Liver (tissue), 9 donors: ENCODE results near the gene TSSC4. TPM values are rescaled to one million over a fixed set of nuclear protein-coding genes. Genes with fewer than 3 reads are reported as not detected.

Experiments
- DNase-seq: peaks from one replicate; pipeline ENCODE4 v3.0.0-alpha.2; 2017; ENCODE audit warnings: low spot score
- H3K27ac ChIP-seq, 2 donors: one replicate each; pipeline ENCODE4 v1.7.0; 2013; ENCODE audit warnings: inconsistent platforms in 2 of 2, low read length in 2 of 2, control low read depth in 1 of 2, low read depth in 1 of 2, mild to moderate bottlenecking in 1 of 2
- H3K27me3 ChIP-seq, 4 donors: one replicate each; pipeline versions ENCODE4 v1.6.1 to v1.7.0; 2013; ENCODE audit warnings: low read length in 3 of 4, inconsistent platforms in 1 of 4, mild to moderate bottlenecking in 1 of 4, moderate library complexity in 1 of 4; ENCODE audit not compliant: control insufficient read depth in 4 of 4, insufficient read depth in 4 of 4
- H3K36me3 ChIP-seq, 4 donors: one replicate each; pipeline versions ENCODE4 v1.6.1 to v1.7.0; 2013; ENCODE audit warnings: low read length in 3 of 4, mild to moderate bottlenecking in 3 of 4, low read depth in 1 of 4, moderate library complexity in 1 of 4; ENCODE audit not compliant: control insufficient read depth in 4 of 4, insufficient read depth in 3 of 4
- H3K4me1 ChIP-seq, 4 donors: one replicate each; pipeline versions ENCODE4 v1.6.1 to v1.7.0; 2013; ENCODE audit warnings: low read length in 3 of 4, mild to moderate bottlenecking in 3 of 4, moderate library complexity in 1 of 4; ENCODE audit not compliant: control insufficient read depth in 4 of 4, insufficient read depth in 4 of 4
- H3K4me3 ChIP-seq, 3 donors: one replicate each; pipeline versions ENCODE4 v1.6.1 to v1.7.0; 2013; ENCODE audit warnings: low read length in 3 of 3, control low read depth in 1 of 3, low read depth in 1 of 3, mild to moderate bottlenecking in 1 of 3
- H3K9ac ChIP-seq, 2 donors: one replicate each; pipeline ENCODE4 v1.7.0; 2013; ENCODE audit warnings: low read length in 2 of 2, mild to moderate bottlenecking in 2 of 2, moderate library complexity in 2 of 2, control low read depth in 1 of 2, low read depth in 1 of 2
- H3K9me3 ChIP-seq, 4 donors: one replicate each; pipeline versions ENCODE4 v1.6.1 to v1.7.0; 2013; ENCODE audit warnings: low read length in 3 of 4; ENCODE audit not compliant: control insufficient read depth in 4 of 4
- ATF3 ChIP-seq: IDR thresholded peaks from 2 replicates; pipeline ENCODE4 v1.6.1; 2016; ENCODE audit warnings: antibody characterized with exemption
- EGR1 ChIP-seq, 2 donors: IDR thresholded peaks; 2 replicates each; pipeline ENCODE4 v1.6.1; 2016 to 2018; ENCODE audit warnings: antibody characterized with exemption in 2 of 2, low read depth in 2 of 2
- FOXA1 ChIP-seq: IDR thresholded peaks from 2 replicates; pipeline ENCODE4 v1.6.1; 2016; ENCODE audit warnings: antibody characterized with exemption
- FOXA2 ChIP-seq: IDR thresholded peaks from 2 replicates; pipeline ENCODE4 v1.6.1; 2016; ENCODE audit warnings: antibody characterized with exemption
- GABPA ChIP-seq, 2 donors: IDR thresholded peaks in 1 of 2; conservative IDR thresholded peaks in 1 of 2; 2 replicates each; pipeline ENCODE4 v1.6.1; 2016; ENCODE audit warnings: antibody characterized with exemption in 2 of 2, mild to moderate bottlenecking in 1 of 2, moderate library complexity in 1 of 2
- HNF4A ChIP-seq, 2 donors: conservative IDR thresholded peaks; 2 replicates each; pipeline ENCODE4 v1.6.1; 2016; ENCODE audit warnings: antibody characterized with exemption in 2 of 2, mild to moderate bottlenecking in 2 of 2
- HNF4G ChIP-seq: IDR thresholded peaks from 2 replicates; pipeline ENCODE4 v1.6.1; 2016; ENCODE audit warnings: antibody characterized with exemption
- JUND ChIP-seq, 2 donors: IDR thresholded peaks; 2 replicates each; pipeline ENCODE4 v1.6.1; 2016; ENCODE audit warnings: antibody characterized with exemption in 2 of 2
- NR2F2 ChIP-seq: IDR thresholded peaks from 2 replicates; pipeline ENCODE4 v1.6.1; 2016; ENCODE audit warnings: antibody characterized with exemption
- RAD21 ChIP-seq, 2 donors: IDR thresholded peaks; 2 replicates each; pipeline ENCODE4 v1.6.1; 2016; ENCODE audit warnings: antibody characterized with exemption in 2 of 2, mild to moderate bottlenecking in 2 of 2
- RXRA ChIP-seq, 2 donors: IDR thresholded peaks; 2 replicates each; pipeline ENCODE4 v1.6.1; 2017 to 2018; ENCODE audit warnings: antibody characterized with exemption in 2 of 2, mild to moderate bottlenecking in 1 of 2
- SP1 ChIP-seq: IDR thresholded peaks from 2 replicates; pipeline ENCODE4 v1.6.1; 2018; ENCODE audit warnings: antibody characterized with exemption, mild to moderate bottlenecking
- YY1 ChIP-seq: IDR thresholded peaks from 2 replicates; pipeline ENCODE4 v1.6.1; 2016; ENCODE audit warnings: antibody characterized with exemption, mild to moderate bottlenecking
- ZBTB33 ChIP-seq: IDR thresholded peaks from 2 replicates; pipeline ENCODE4 v1.6.1; 2016; ENCODE audit warnings: antibody characterized with exemption
- WGBS: extraction: QIAGEN DNeasy Blood & Tissue Kit; methylation state at CpG from one replicate; pipeline ENCODE4 v1.1.7; 2013; 5-methylcytosine and 5-hydroxymethylcytosine counted together
- polyA plus RNA-seq, 2 donors: library from polyadenylated mRNA; stranded (reverse) in 1 of 2; unstranded in 1 of 2; fragments of 200-250 nt in 1 of 2; fragments of >200 nt in 1 of 2; fragmentation: Nextera tagmentation in 1 of 2; extraction: Ambion mirVana in 1 of 2; gene quantifications; one replicate each; pipeline versions ENCODE4 v1.2.1 to v1.2.3, GENCODE V29; 2013 to 2015
- total RNA-seq, 2 donors: library from RNA; depleted of rRNA; stranded (reverse); fragments of >200 nt; gene quantifications; one replicate each; pipeline ENCODE4 v1.2.3, GENCODE V29; 2014
- TF ChIP-seq, protein P1 (sequence below): fragments of 150-350 bp; IDR thresholded peaks from 2 replicates; pipeline ENCODE4 v1.5.1; 2017; ENCODE audit warnings: improper control_type of control experiment, low read depth, low read length; ENCODE audit not compliant: missing input control
- TF ChIP-seq, protein P2 (sequence below): IDR thresholded peaks from 2 replicates; pipeline ENCODE4 v1.6.1; 2016; ENCODE audit warnings: antibody characterized with exemption, mild to moderate bottlenecking
- TF ChIP-seq, protein P3 (sequence below): IDR thresholded peaks from 2 replicates; pipeline ENCODE4 v1.6.1; 2016; ENCODE audit warnings: antibody characterized with exemption
- donor health status: healthy.
- donor health status: healthy.
- donor health status: healthy.
- donor health status: healthy.
- donor health status: healthy.

The TSSC4 gene
- total and polyA plus RNA-seq, 4 donors = 15.8 to 19.1 (median 17.6) TPM

DNA sequence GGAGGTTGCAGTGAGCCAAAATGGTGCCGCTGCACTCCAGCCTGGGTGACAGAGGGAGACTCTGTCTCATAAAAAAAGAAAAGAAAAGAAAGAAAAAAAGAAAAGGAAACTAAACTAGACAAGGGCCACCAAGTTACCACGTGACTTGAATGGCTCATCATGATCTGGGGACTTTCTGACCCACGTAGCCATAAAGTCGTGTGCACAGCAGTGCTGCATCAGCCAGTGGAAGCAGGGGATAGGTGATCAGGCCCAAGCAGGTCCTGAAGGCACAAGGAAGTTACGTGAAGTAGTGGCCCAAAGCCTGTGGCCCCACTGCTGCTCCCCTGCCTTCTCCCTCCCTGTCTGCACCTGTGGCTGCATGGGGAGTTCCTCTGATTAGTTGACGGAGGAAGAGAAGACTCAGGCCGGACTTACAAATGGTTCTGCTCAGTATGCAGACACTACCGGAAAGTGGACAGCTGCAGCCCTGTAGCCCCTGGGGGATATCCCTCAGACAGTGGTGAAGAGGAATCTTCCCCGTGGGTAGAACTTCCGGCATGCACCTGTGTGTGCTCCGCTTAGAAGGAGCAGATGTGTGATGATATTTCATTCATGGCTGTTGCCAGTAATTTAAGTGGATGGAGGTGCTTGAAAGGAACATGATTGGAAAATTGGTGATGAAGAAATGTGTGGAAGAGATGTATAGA, 41.7 kb upstream of the TSSC4 start (continued):
- no peak for TF ChIP-seq ZBTB33
- no peak for TF ChIP-seq FOXA2
- TF ChIP-seq SP1 = no peak

GRCh38 chr11:2359557-2359956, 41.0 kb upstream of the TSSC4 start:
- H3K4me1 ChIP-seq = no peaks in the 10 kb centered on the region
- H3K9me3 ChIP-seq = no peaks in the 10 kb centered on the region
- DNase-seq = no peak
- TF ChIP-seq, protein P1, sequence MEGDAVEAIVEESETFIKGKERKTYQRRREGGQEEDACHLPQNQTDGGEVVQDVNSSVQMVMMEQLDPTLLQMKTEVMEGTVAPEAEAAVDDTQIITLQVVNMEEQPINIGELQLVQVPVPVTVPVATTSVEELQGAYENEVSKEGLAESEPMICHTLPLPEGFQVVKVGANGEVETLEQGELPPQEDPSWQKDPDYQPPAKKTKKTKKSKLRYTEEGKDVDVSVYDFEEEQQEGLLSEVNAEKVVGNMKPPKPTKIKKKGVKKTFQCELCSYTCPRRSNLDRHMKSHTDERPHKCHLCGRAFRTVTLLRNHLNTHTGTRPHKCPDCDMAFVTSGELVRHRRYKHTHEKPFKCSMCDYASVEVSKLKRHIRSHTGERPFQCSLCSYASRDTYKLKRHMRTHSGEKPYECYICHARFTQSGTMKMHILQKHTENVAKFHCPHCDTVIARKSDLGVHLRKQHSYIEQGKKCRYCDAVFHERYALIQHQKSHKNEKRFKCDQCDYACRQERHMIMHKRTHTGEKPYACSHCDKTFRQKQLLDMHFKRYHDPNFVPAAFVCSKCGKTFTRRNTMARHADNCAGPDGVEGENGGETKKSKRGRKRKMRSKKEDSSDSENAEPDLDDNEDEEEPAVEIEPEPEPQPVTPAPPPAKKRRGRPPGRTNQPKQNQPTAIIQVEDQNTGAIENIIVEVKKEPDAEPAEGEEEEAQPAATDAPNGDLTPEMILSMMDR = no peak
- TF ChIP-seq RAD21 (IDR thresholded peaks at IDR 0.05) = no peak
- TF ChIP-seq, protein P2, sequence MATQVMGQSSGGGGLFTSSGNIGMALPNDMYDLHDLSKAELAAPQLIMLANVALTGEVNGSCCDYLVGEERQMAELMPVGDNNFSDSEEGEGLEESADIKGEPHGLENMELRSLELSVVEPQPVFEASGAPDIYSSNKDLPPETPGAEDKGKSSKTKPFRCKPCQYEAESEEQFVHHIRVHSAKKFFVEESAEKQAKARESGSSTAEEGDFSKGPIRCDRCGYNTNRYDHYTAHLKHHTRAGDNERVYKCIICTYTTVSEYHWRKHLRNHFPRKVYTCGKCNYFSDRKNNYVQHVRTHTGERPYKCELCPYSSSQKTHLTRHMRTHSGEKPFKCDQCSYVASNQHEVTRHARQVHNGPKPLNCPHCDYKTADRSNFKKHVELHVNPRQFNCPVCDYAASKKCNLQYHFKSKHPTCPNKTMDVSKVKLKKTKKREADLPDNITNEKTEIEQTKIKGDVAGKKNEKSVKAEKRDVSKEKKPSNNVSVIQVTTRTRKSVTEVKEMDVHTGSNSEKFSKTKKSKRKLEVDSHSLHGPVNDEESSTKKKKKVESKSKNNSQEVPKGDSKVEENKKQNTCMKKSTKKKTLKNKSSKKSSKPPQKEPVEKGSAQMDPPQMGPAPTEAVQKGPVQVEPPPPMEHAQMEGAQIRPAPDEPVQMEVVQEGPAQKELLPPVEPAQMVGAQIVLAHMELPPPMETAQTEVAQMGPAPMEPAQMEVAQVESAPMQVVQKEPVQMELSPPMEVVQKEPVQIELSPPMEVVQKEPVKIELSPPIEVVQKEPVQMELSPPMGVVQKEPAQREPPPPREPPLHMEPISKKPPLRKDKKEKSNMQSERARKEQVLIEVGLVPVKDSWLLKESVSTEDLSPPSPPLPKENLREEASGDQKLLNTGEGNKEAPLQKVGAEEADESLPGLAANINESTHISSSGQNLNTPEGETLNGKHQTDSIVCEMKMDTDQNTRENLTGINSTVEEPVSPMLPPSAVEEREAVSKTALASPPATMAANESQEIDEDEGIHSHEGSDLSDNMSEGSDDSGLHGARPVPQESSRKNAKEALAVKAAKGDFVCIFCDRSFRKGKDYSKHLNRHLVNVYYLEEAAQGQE = no peak
- TF ChIP-seq HNF4G = no peak
- TF ChIP-seq SP1 = no peak
- no peak for TF ChIP-seq ATF3
- TF ChIP-seq HNF4A (conservative IDR thresholded peaks at IDR 0.05) = no peak
- 97% methylated on average over 9 of the region's 9 CpGs for WGBS
- no peaks in the 10 kb centered on the region for H3K27me3 ChIP-seq
- H3K36me3 ChIP-seq = no peaks in the 10 kb centered on the region
- H3K4me3 ChIP-seq = no peak overlapping the region
- no peak overlapping the region for H3K9ac ChIP-seq
- H3K27ac ChIP-seq = no peak overlapping the region

- WGBS = 90% methylated on average over 14 of the region's 14 CpGs
- Histone ChIP-seq H3K4me3 (no peak overlapping the region), H3K27me3 (no peaks in the 10 kb centered on the region), H3K36me3 (no peaks in the 10 kb centered on the region), H3K4me1 (no peaks in the 10 kb centered on the region), H3K27ac (no peak overlapping the region), H3K9ac (no peak overlapping the region), H3K9me3 (no peaks in the 10 kb centered on the region)
- no peak for DNase-seq
- TF ChIP-seq JUND (IDR thresholded peaks at IDR 0.05) (no peak), GABPA (IDR thresholded peaks at IDR 0.05 in 1 of 2, conservative IDR thresholded peaks at IDR 0.05 in 1 of 2) (no peak), HNF4A (conservative IDR thresholded peaks at IDR 0.05) (no peak), SP1 (no peak), ATF3 (no peak), RXRA (IDR thresholded peaks at IDR 0.05) (no peak), FOXA1 (no peak), NR2F2 (no peak), RAD21 (IDR thresholded peaks at IDR 0.05) (no peak), YY1 (no peak), FOXA2 (no peak), EGR1 (IDR thresholded peaks at IDR 0.05; ENCODE audit: low read depth in 2 of 2) (no peak), HNF4G (no peak)
- TF ChIP-seq, protein P1 = no peak
- TF ChIP-seq, protein P3, sequence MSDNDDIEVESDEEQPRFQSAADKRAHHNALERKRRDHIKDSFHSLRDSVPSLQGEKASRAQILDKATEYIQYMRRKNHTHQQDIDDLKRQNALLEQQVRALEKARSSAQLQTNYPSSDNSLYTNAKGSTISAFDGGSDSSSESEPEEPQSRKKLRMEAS = no peak
Observed at GRCh38 chr11:2360081-2360642, 40.4 kb upstream of the TSSC4 start.
